ENCODE results near the gene DYNC1LI2. TPM values are rescaled to one million over a fixed set of nuclear protein-coding genes. Genes with fewer than 3 reads are reported as not detected.
A peak's percentile ranks its signal among the peaks of the same experiment; 100 is the strongest.
"Not testable (repeated sequence)": the region's sequence is repeated elsewhere in the genome, so short reads cannot be mapped to it uniquely, and the experiment has no call there.

DYNC1LI2 gene
- 66.9 TPM for total RNA-seq
- long read RNA-seq, full-length matches to known transcripts = 39 of 64 reads
- long read RNA-seq, partial matches to known transcripts = 6 of 64 reads
- long read RNA-seq, other reads (novel, unspliced or antisense) = 19 of 64 reads

- DNase-seq (peak; percentile 89), ATAC-seq (ENCODE audit: poor library complexity) (peak; percentile 96)
- intact Hi-C loops (cut with DNase I) = no loop called here
These were observed at the start of gene DYNC1LI2 for GRCh38 chr16:66751303-66751991. DYNC1LI2 (minus strand) TSS chr16:66751609; CDS start chr16:66751591, 18 bp downstream.

GRCh38 chr16:66800856-66801255, 49.4 kb upstream of the DYNC1LI2 start:
- intact Hi-C loops (cut with DNase I) = no loop called here
- no peak for ATAC-seq (ENCODE audit: poor library complexity)
- no peak for DNase-seq

- DNase-seq (no peak), ATAC-seq (ENCODE audit: poor library complexity) (no peak)
- intact Hi-C loops (cut with DNase I) = no loop called here
These were observed 46.8 kb upstream of the DYNC1LI2 start for GRCh38 chr16:66798161-66798560.

GRCh38 chr16:66793984-66794383, 42.6 kb upstream of the DYNC1LI2 start:
- ATAC-seq (ENCODE audit: poor library complexity) = not testable (repeated sequence)

GRCh38 chr16:66790130-66790733, 38.8 kb upstream of the DYNC1LI2 start:
- DNase-seq = no peak
- ATAC-seq (ENCODE audit: poor library complexity) = no peak
- intact Hi-C loops (cut with DNase I) = no loop called here

More at GRCh38 chr16:66793984-66794383, 42.6 kb upstream of the DYNC1LI2 start:
- DNase-seq; intact Hi-C loops (cut with DNase I): not testable (repeated sequence)

- DNase-seq = no peak
- no peak for ATAC-seq (ENCODE audit: poor library complexity)
- intact Hi-C loops (cut with DNase I) = no loop called here
These were observed 36.0 kb upstream of the DYNC1LI2 start for GRCh38 chr16:66787427-66787826.

- intact Hi-C loops (cut with DNase I) = no loop called here
- ATAC-seq (ENCODE audit: poor library complexity) (no peak), DNase-seq (no peak)
These were observed 35.1 kb upstream of the DYNC1LI2 start for GRCh38 chr16:66786551-66786950.

GRCh38 chr16:66776457-66776856, 25.0 kb upstream of the DYNC1LI2 start:
- ATAC-seq (ENCODE audit: poor library complexity) (no peak), DNase-seq (no peak)
- intact Hi-C loops (cut with DNase I) = no loop called here

- ATAC-seq (ENCODE audit: poor library complexity) (no peak), DNase-seq (no peak)
- intact Hi-C loops (cut with DNase I) = no loop called here
These were observed 23.6 kb upstream of the DYNC1LI2 start for GRCh38 chr16:66774981-66775380.

- no peak for ATAC-seq (ENCODE audit: poor library complexity)
- intact Hi-C loops (cut with DNase I) = no loop called here
These were observed 6.7 kb upstream of the DYNC1LI2 start for GRCh38 chr16:66758086-66758485.

GRCh38 chr16:66754819-66755218, 3.4 kb upstream of the DYNC1LI2 start:
- intact Hi-C loops (cut with DNase I) = no loop called here
- DNase-seq (no peak), ATAC-seq (ENCODE audit: poor library complexity) (no peak)

More at GRCh38 chr16:66758086-66758485, 6.7 kb upstream of the DYNC1LI2 start:
- DNase-seq = no peak

- intact Hi-C loops (cut with DNase I) = no loop called here
- no peak for DNase-seq
- ATAC-seq (ENCODE audit: poor library complexity) = no peak
These were observed 2.8 kb upstream of the DYNC1LI2 start for GRCh38 chr16:66754211-66754610.

- intact Hi-C loops (cut with DNase I) = no loop called here
- ATAC-seq (ENCODE audit: poor library complexity) = no peak
- DNase-seq = no peak
These were observed 1.5 kb upstream of the DYNC1LI2 start for GRCh38 chr16:66752958-66753357.

GRCh38 chr16:66752379-66752778, 970 bp upstream of the DYNC1LI2 start:
- ATAC-seq (ENCODE audit: poor library complexity) (no peak), DNase-seq (no peak)
- intact Hi-C loops (cut with DNase I) = no loop called here

- ATAC-seq (ENCODE audit: poor library complexity) (no peak), DNase-seq (no peak)
- intact Hi-C loops (cut with DNase I) = no loop called here
These were observed 548 bp upstream of the DYNC1LI2 start for GRCh38 chr16:66751992-66752322.

GRCh38 chr16:66751053-66751302, 431 bp downstream of the DYNC1LI2 start:
- intact Hi-C loops (cut with DNase I) = no loop called here
- ATAC-seq (ENCODE audit: poor library complexity) (peak; percentile 26), DNase-seq (no peak)

GRCh38 chr16:66750279-66751052, 943 bp downstream of the DYNC1LI2 start:
- no peak for ATAC-seq (ENCODE audit: poor library complexity)
- intact Hi-C loops (cut with DNase I) = no loop called here

GRCh38 chr16:66746682-66747081, 4.7 kb downstream of the DYNC1LI2 start:
- ATAC-seq (ENCODE audit: poor library complexity) (no peak), DNase-seq (no peak)
- intact Hi-C loops (cut with DNase I) = no loop called here

More at GRCh38 chr16:66750279-66751052, 943 bp downstream of the DYNC1LI2 start:
- no peak for DNase-seq

- intact Hi-C loops (cut with DNase I) = no loop called here
- no peak for DNase-seq
- ATAC-seq (ENCODE audit: poor library complexity) = no peak
These were observed 5.4 kb downstream of the DYNC1LI2 start for GRCh38 chr16:66746048-66746447.

All from Right ventricle myocardium superior (tissue), 1 donor.